HG03025 (cell line): ENCODE measurements around the gene LFNG.

Experiments
- ATAC-seq: cut with Tn5 transposase; IDR thresholded peaks from one replicate; pipeline ENCODE4 v1.9.1; 2021; ENCODE audit warnings: mild to moderate bottlenecking, moderate library complexity; ENCODE audit not compliant: unreplicated experiment, low FRiP score

Gene LFNG

GRCh38 chr7:2514473-2515423 lies 4.8 kb upstream of the LFNG start:
- ATAC-seq = no peak

- ATAC-seq = no peak
Measured at GRCh38 chr7:2515424-2516193, 4.0 kb upstream of the LFNG start.

- no peak for ATAC-seq
Measured at GRCh38 chr7:2516194-2516555, 3.4 kb upstream of the LFNG start.

- ATAC-seq = no peak
Measured at GRCh38 chr7:2517026-2517425, 2.5 kb upstream of the LFNG start.

GRCh38 chr7:2517678-2518507 lies 1.7 kb upstream of the LFNG start:
- ATAC-seq = no peak

GRCh38 chr7:2518737-2519118 lies 846 bp upstream of the LFNG start:
- no peak for ATAC-seq

- no peak for ATAC-seq
Measured at GRCh38 chr7:2520131-2520760, 672 bp downstream of the LFNG start.

- no peak for ATAC-seq
Measured at GRCh38 chr7:2520761-2521290, 1.3 kb downstream of the LFNG start.

GRCh38 chr7:2521341-2521745 lies 1.8 kb downstream of the LFNG start:
- no peak for ATAC-seq

GRCh38 chr7:2521952-2522591 lies 2.5 kb downstream of the LFNG start:
- no peak for ATAC-seq

- ATAC-seq = no peak
Measured at GRCh38 chr7:2522780-2523433, 3.3 kb downstream of the LFNG start.

GRCh38 chr7:2523461-2523936 lies 3.9 kb downstream of the LFNG start:
- ATAC-seq = no peak

GRCh38 chr7:2523941-2524807 lies 4.6 kb downstream of the LFNG start:
- ATAC-seq = no peak

GRCh38 chr7:2524808-2525657 lies 5.5 kb downstream of the LFNG start:
- no peak for ATAC-seq

- no peak for ATAC-seq
Measured at GRCh38 chr7:2525658-2526630, 6.4 kb downstream of the LFNG start.
